ENCODE results near the gene DUSP15.
A peak's percentile ranks its signal among the peaks of the same experiment; 100 is the strongest.
"Not testable (repeated sequence)": the region's sequence is repeated elsewhere in the genome, so short reads cannot be mapped to it uniquely, and the experiment has no call there.

DUSP15 gene

GRCh38 chr20:31869942-31870725 lies at the start of gene DUSP15, which contains the start of gene TTLL9:
DUSP15 (minus strand) TSS chr20:31870527; CDS start chr20:31870337, 190 bp downstream.
TTLL9 (plus strand) TSS chr20:31870634; CDS start chr20:31871127, 493 bp downstream.
- Histone ChIP-seq H3K9me3 (ENCODE audit: control insufficient read depth in 1 of 2, low read length in 2 of 2) (no peaks in the 10 kb centered on the region), H3K36me3 (ENCODE audit: control insufficient read depth in 1 of 2, insufficient read depth in 2 of 2, low read length in 2 of 2) (no peaks in the 10 kb centered on the region), H3K27me3 (ENCODE audit: low read depth, low read length) (peaks cover 11% of the 10 kb centered on the region), H3K4me3 (ENCODE audit: low read depth in 1 of 2, low read length in 2 of 2) (peak within 1 kb of the TSS; percentile 53 to 70), H3K4me1 (ENCODE audit: control insufficient read depth in 1 of 2, insufficient read depth in 2 of 2, low read length in 2 of 2) (peaks cover 4 to 11% of the 10 kb centered on the region in 2 donors), H3K27ac (ENCODE audit: low read length) (no peak within 1 kb of the TSS)

GRCh38 chr20:31919410-31920155 lies 49.3 kb upstream of the DUSP15 start:
- H3K36me3 ChIP-seq (ENCODE audit: control insufficient read depth in 1 of 2, insufficient read depth in 2 of 2, low read length in 2 of 2) = no peaks in the 10 kb centered on the region
- H3K9me3 ChIP-seq (ENCODE audit: control insufficient read depth in 1 of 2, low read length in 2 of 2) = no peaks in the 10 kb centered on the region
- no peak overlapping the region for H3K4me3 ChIP-seq (ENCODE audit: low read depth in 1 of 2, low read length in 2 of 2)
- no peaks in the 10 kb centered on the region for H3K4me1 ChIP-seq (ENCODE audit: control insufficient read depth in 1 of 2, insufficient read depth in 2 of 2, low read length in 2 of 2)
- H3K27me3 ChIP-seq (ENCODE audit: low read depth, low read length) = no peaks in the 10 kb centered on the region
- H3K27ac ChIP-seq (ENCODE audit: low read length) = no peak overlapping the region

- Histone ChIP-seq H3K27ac (ENCODE audit: low read length) (no peak overlapping the region), H3K4me3 (ENCODE audit: low read depth in 1 of 2, low read length in 2 of 2) (no peak overlapping the region), H3K36me3 (ENCODE audit: control insufficient read depth in 1 of 2, insufficient read depth in 2 of 2, low read length in 2 of 2) (no peaks in the 10 kb centered on the region), H3K9me3 (ENCODE audit: control insufficient read depth in 1 of 2, low read length in 2 of 2) (no peaks in the 10 kb centered on the region), H3K4me1 (ENCODE audit: control insufficient read depth in 1 of 2, insufficient read depth in 2 of 2, low read length in 2 of 2) (no peaks in the 10 kb centered on the region), H3K27me3 (ENCODE audit: low read depth, low read length) (no peaks in the 10 kb centered on the region)
Observed at GRCh38 chr20:31918466-31919105, 48.3 kb upstream of the DUSP15 start.

- not testable (repeated sequence) for H3K27me3 ChIP-seq (ENCODE audit: low read depth, low read length); H3K4me1 ChIP-seq (ENCODE audit: control insufficient read depth in 1 of 2, insufficient read depth in 2 of 2, low read length in 2 of 2); H3K27ac ChIP-seq (ENCODE audit: low read length); H3K4me3 ChIP-seq (ENCODE audit: low read depth in 1 of 2, low read length in 2 of 2); H3K36me3 ChIP-seq (ENCODE audit: control insufficient read depth in 1 of 2, insufficient read depth in 2 of 2, low read length in 2 of 2); H3K9me3 ChIP-seq (ENCODE audit: control insufficient read depth in 1 of 2, low read length in 2 of 2)
Observed at GRCh38 chr20:31917962-31918412, 47.7 kb upstream of the DUSP15 start.

- H3K27me3 ChIP-seq (ENCODE audit: low read depth, low read length) = no peaks in the 10 kb centered on the region
- no peaks in the 10 kb centered on the region for H3K36me3 ChIP-seq (ENCODE audit: control insufficient read depth in 1 of 2, insufficient read depth in 2 of 2, low read length in 2 of 2)
- H3K9me3 ChIP-seq (ENCODE audit: control insufficient read depth in 1 of 2, low read length in 2 of 2) = no peaks in the 10 kb centered on the region
- H3K27ac ChIP-seq (ENCODE audit: low read length) = no peak overlapping the region
- H3K4me1 ChIP-seq (ENCODE audit: control insufficient read depth in 1 of 2, insufficient read depth in 2 of 2, low read length in 2 of 2) = no peaks in the 10 kb centered on the region
- no peak overlapping the region for H3K4me3 ChIP-seq (ENCODE audit: low read depth in 1 of 2, low read length in 2 of 2)
Observed at GRCh38 chr20:31916708-31917107, 46.4 kb upstream of the DUSP15 start.

GRCh38 chr20:31915491-31916280 lies 45.4 kb upstream of the DUSP15 start:
- H3K4me3 ChIP-seq (ENCODE audit: low read depth in 1 of 2, low read length in 2 of 2) = no peak overlapping the region
- H3K9me3 ChIP-seq (ENCODE audit: control insufficient read depth in 1 of 2, low read length in 2 of 2) = no peaks in the 10 kb centered on the region
- H3K27ac ChIP-seq (ENCODE audit: low read length) = no peak overlapping the region
- H3K27me3 ChIP-seq (ENCODE audit: low read depth, low read length) = no peaks in the 10 kb centered on the region
- no peaks in the 10 kb centered on the region for H3K36me3 ChIP-seq (ENCODE audit: control insufficient read depth in 1 of 2, insufficient read depth in 2 of 2, low read length in 2 of 2)
- H3K4me1 ChIP-seq (ENCODE audit: control insufficient read depth in 1 of 2, insufficient read depth in 2 of 2, low read length in 2 of 2) = no peaks in the 10 kb centered on the region

- no peak overlapping the region for H3K27ac ChIP-seq (ENCODE audit: low read length)
- no peak overlapping the region for H3K4me3 ChIP-seq (ENCODE audit: low read depth in 1 of 2, low read length in 2 of 2)
- H3K4me1 ChIP-seq (ENCODE audit: control insufficient read depth in 1 of 2, insufficient read depth in 2 of 2, low read length in 2 of 2) = no peaks in the 10 kb centered on the region
- H3K27me3 ChIP-seq (ENCODE audit: low read depth, low read length) = no peaks in the 10 kb centered on the region
- no peaks in the 10 kb centered on the region for H3K36me3 ChIP-seq (ENCODE audit: control insufficient read depth in 1 of 2, insufficient read depth in 2 of 2, low read length in 2 of 2)
- no peaks in the 10 kb centered on the region for H3K9me3 ChIP-seq (ENCODE audit: control insufficient read depth in 1 of 2, low read length in 2 of 2)
Observed at GRCh38 chr20:31914170-31914569, 43.8 kb upstream of the DUSP15 start.

- Histone ChIP-seq H3K9me3 (ENCODE audit: control insufficient read depth in 1 of 2, low read length in 2 of 2) (no peaks in the 10 kb centered on the region), H3K4me1 (ENCODE audit: control insufficient read depth in 1 of 2, insufficient read depth in 2 of 2, low read length in 2 of 2) (no peaks in the 10 kb centered on the region), H3K4me3 (ENCODE audit: low read depth in 1 of 2, low read length in 2 of 2) (no peak overlapping the region), H3K27me3 (ENCODE audit: low read depth, low read length) (no peaks in the 10 kb centered on the region), H3K27ac (ENCODE audit: low read length) (no peak overlapping the region), H3K36me3 (ENCODE audit: control insufficient read depth in 1 of 2, insufficient read depth in 2 of 2, low read length in 2 of 2) (no peaks in the 10 kb centered on the region)
Observed at GRCh38 chr20:31913431-31914157, 43.3 kb upstream of the DUSP15 start.

- Histone ChIP-seq H3K4me1 (ENCODE audit: control insufficient read depth in 1 of 2, insufficient read depth in 2 of 2, low read length in 2 of 2) (no peaks in the 10 kb centered on the region), H3K4me3 (ENCODE audit: low read depth in 1 of 2, low read length in 2 of 2) (no peak overlapping the region), H3K27me3 (ENCODE audit: low read depth, low read length) (no peaks in the 10 kb centered on the region), H3K36me3 (ENCODE audit: control insufficient read depth in 1 of 2, insufficient read depth in 2 of 2, low read length in 2 of 2) (no peaks in the 10 kb centered on the region), H3K27ac (ENCODE audit: low read length) (no peak overlapping the region), H3K9me3 (ENCODE audit: control insufficient read depth in 1 of 2, low read length in 2 of 2) (no peaks in the 10 kb centered on the region)
Observed at GRCh38 chr20:31910071-31910803, 39.9 kb upstream of the DUSP15 start.
